Measurements from ENCODE around the gene MYO1D.

The MYO1D gene

GRCh38 chr17:32489320-32490100 lies 387.4 kb downstream of the MYO1D start:
- no peak for DNase-seq (ENCODE audit: low read depth, low spot score)

GRCh38 chr17:32488604-32489180 lies 388.2 kb downstream of the MYO1D start:
- no peak for DNase-seq (ENCODE audit: low read depth, low spot score)

DNA sequence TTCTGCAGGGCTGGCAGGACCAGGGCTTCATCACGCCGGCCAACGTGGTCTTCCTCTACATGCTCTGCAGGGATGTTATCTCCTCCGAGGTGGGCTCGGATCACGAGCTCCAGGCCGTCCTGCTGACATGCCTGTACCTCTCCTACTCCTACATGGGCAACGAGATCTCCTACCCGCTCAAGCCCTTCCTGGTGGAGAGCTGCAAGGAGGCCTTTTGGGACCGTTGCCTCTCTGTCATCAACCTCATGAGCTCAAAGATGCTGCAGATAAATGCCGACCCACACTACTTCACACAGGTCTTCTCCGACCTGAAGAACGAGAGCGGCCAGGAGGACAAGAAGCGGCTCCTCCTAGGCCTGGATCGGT lies 388.8 kb downstream of the MYO1D start:
- no peak for DNase-seq (ENCODE audit: low read depth, low spot score)

- no peak for DNase-seq (ENCODE audit: low read depth, low spot score)
Observed at GRCh38 chr17:32487473-32488176, 389.3 kb downstream of the MYO1D start.

- no peak for DNase-seq (ENCODE audit: low read depth, low spot score)
Observed at GRCh38 chr17:32486701-32487472, 390.0 kb downstream of the MYO1D start, which contains the start of gene CDK5R1. CDK5R1 (plus strand) TSS chr17:32486993; CDS start chr17:32487621, 628 bp downstream.

GRCh38 chr17:32486111-32486700 lies 390.7 kb downstream of the MYO1D start:
- DNase-seq (ENCODE audit: low read depth, low spot score) = no peak

GRCh38 chr17:32485261-32486110 lies 391.4 kb downstream of the MYO1D start:
- no peak for DNase-seq (ENCODE audit: low read depth, low spot score)

GRCh38 chr17:32484628-32485027 lies 392.3 kb downstream of the MYO1D start:
- no peak for DNase-seq (ENCODE audit: low read depth, low spot score)

GRCh38 chr17:32484041-32484461 lies 392.9 kb downstream of the MYO1D start:
- no peak for DNase-seq (ENCODE audit: low read depth, low spot score)

DNA sequence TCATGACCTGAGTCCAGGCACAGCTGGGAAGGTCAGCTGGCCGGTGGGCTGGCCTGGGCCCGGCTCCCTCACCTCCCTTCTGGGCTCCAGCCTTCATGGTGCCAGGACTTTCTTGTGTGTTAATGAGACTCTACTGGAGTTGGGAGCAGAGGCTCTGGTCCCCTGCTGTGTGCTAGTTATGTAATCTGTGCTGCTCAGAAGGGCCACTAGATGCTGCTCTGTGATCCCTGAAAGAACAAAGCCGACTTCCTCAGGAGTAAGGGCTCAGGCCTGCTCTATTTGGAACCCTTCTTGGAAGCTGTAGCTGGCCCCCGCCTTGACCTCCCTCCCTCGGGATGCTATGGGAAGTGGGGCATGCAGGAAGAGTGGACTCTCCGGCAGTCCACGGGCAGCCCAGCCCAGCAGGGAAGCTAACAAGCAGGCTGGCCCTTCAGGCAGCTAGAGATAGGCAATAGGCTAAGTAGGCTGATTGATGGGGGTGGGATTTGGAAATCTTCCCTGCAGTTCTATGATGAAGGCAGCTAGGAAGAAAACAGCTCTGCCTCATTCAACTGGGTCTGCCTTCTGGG lies 393.4 kb downstream of the MYO1D start:
- peak; percentile 93 for DNase-seq (ENCODE audit: low read depth, low spot score)

DNA sequence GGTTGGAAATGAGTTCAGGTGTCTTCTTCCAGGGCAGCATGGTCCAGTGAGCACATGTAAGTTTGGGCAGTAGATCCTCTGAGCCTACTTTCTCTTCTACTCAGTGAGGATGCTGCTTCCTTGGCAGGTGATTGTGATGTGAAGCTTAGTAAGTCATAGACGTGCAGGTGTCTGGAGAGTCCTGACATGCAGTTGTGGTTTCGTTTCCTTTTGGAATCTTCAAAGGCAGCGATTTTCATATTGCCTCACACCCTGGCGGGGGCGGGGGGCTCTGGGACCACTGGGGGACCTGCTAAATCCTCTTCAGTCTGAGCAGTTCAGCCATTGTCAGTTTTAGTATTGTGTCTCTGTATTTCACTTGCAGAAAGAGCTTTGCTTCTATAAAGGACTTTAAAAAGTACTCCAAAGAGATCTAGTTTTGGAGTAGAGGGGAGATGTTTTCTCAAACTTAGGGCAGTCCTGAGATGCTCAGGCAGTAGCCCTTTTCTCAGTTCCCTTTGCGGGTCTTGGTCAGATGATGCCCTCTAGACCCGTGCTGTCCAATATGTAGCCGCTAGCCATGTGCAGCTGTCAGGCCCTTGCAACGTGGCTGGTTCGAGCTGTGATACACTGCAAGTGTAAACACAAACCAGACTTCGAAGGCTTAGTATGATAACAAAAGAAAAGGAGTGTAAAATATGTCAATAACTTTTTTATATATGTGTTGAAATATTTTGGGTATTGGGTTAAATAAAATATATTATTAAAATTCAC lies 394.2 kb downstream of the MYO1D start:
- no peak for DNase-seq (ENCODE audit: low read depth, low spot score)

DNA sequence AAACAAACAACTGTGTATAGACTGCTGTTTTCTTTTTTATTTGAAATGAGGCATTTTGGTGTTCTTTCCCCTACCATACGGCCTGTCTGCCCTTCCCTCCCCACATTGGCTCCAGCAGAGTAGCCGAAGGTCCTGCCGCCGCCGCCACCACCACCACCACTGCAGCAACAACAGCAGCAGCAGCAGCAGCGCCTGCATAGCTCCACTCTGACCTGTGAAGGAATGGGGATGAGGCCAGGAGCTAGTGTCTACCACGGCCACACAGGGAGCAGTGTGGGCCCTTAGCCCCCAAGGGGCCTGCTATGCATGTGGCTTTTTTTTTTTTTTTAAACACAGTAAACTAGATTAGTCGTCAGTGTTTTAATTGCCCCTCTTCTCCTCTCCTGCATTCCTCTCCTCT lies 395.7 kb downstream of the MYO1D start:
- no peak for DNase-seq (ENCODE audit: low read depth, low spot score)

- DNase-seq (ENCODE audit: low read depth, low spot score) = no peak
Observed at GRCh38 chr17:32479074-32479617, 397.8 kb downstream of the MYO1D start.

- no peak for DNase-seq (ENCODE audit: low read depth, low spot score)
Observed at GRCh38 chr17:32477220-32477619, 399.7 kb downstream of the MYO1D start.

- no peak for DNase-seq (ENCODE audit: low read depth, low spot score)
Observed at GRCh38 chr17:32475258-32475657, 401.7 kb downstream of the MYO1D start.

DNA sequence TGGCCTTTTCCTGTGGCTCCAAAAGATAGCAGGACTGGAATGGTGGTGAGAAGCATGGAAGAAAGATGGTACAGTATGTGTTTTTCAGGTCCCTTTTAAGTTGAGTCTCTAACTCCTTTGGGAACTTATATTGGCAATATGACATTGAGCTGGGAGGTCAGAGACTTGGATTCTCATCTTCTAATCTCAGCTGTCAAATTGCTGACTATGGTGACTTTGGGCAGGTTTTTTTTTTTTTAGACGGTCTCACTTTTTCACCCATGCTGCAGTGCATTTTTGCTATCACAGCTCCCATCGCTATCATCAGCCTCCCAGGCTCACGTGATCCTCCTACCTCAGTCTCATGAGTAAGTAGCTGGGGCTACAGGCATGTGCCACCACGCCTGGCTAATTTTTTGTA lies 405.3 kb downstream of the MYO1D start:
- no peak for DNase-seq (ENCODE audit: low read depth, low spot score)

- DNase-seq (ENCODE audit: low read depth, low spot score) = no peak
Observed at GRCh38 chr17:32470405-32471167, 406.3 kb downstream of the MYO1D start.

- no peak for DNase-seq (ENCODE audit: low read depth, low spot score)
Observed at GRCh38 chr17:32467949-32468348, 409.0 kb downstream of the MYO1D start.
